ENCODE data around the gene CRELD2. TPM values are rescaled to one million over a fixed set of nuclear protein-coding genes. Genes with fewer than 3 reads are reported as not detected.

CRELD2 gene
- total and polyA plus RNA-seq, 2 of the 8 experiments (the other 6 are each of a cell fraction or from before 2014, with no cell fraction given) = 24.5 to 36.6 TPM

DNA sequence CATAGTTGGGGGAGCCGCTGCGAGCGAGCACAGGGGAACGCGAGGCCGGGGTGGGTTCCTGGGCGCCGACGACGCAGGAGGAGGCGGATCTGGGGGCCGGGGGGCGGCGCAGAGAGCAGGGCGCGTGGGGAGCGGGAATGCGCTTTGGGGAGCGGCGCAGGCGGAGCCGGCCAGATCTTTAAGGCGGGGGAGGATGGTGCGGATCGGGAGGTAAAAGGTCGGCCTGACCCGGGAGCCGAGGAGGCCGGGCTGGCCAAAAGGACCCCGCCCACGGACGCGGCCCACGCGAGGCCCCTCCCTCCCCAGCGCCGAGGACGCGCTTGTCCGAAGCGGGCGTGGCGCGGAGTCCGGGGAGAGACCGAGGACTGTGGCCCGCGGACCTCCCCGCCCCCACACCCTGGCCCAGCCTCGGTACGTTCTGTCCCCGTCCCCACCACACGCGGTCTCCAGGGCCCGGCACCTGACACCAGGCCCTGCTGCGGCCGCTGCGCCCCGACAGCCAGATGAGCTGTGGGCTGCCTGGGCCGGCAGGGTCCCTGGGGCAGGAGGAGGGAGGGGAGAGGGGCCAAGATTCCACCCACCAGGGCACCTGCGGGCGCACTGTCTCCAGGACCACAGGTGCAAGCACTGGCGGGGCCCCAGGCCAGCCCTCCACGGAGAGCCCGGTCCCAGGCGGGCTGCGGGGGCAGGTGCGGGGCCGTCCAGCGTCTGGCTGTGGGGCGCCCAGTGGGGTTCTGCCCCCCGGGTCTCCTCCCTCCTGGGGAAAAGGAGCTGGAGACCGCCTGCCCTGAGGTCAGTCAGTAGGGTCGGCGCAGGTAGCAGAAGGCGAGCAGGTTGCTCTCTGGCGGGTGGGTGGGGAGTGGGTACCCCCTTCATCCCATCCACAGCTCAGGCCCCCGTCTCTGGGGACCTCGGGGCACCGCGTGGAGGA lies 53.1 kb downstream of the CRELD2 start:
- H3K23me2 ChIP-seq (ENCODE audit: low read depth, low read length) = peaks cover 24% of the 10 kb centered on the region
- peaks cover 0 to 18% (median 7%) of the 10 kb centered on the region in 4 experiments; a peak in 6 of 7 replicates for H3K4me1 ChIP-seq (replicated peaks in 1 of 4; ENCODE audit: control insufficient read depth in 3 of 4, insufficient read depth in 4 of 4, low read length in 3 of 4)
- H3K9ac ChIP-seq (replicated peaks in 1 of 4; ENCODE audit: extremely low read depth in 1 of 4, low read depth in 3 of 4, low read length in 3 of 4) = peak overlapping the region in 1 of 4 experiments; percentile 35; a peak in 3 of 7 replicates
- no peak overlapping the region for H3K27ac ChIP-seq (ENCODE audit: low read depth, low read length)
- H2BK15ac ChIP-seq (ENCODE audit: low read length) = peak overlapping the region; percentile 72; the same call in 1 of the 2 replicates
- H3K14ac ChIP-seq (ENCODE audit: insufficient read length) = no peak overlapping the region
- no peaks in the 10 kb centered on the region for H3K9me3 ChIP-seq (ENCODE audit: insufficient read depth in 2 of 2, low read depth in 1 of 2, low read length in 1 of 2)
- H3K36me3 ChIP-seq (ENCODE audit: control insufficient read depth in 2 of 4, insufficient read depth in 4 of 4, low read length in 3 of 4) = no peaks in the 10 kb centered on the region; a peak in 1 of 8 replicates
- no peak overlapping the region for H3K23ac ChIP-seq (ENCODE audit: insufficient read length)
- H3K4ac ChIP-seq (replicated peaks; ENCODE audit: insufficient read length, low read depth, low read length) = no peak overlapping the region
- H2AK5ac ChIP-seq (ENCODE audit: low read depth, low read length) = no peak overlapping the region
- peaks cover 6% of the 10 kb centered on the region for H3K79me1 ChIP-seq (ENCODE audit: low read depth, low read length)
- peaks cover 0 to 15% of the 10 kb centered on the region in 2 experiments for H4K20me1 ChIP-seq (replicated peaks in 1 of 2; ENCODE audit: control insufficient read depth in 1 of 2, insufficient read depth in 2 of 2, low read length in 2 of 2)
- H3K79me2 ChIP-seq (ENCODE audit: control insufficient read depth in 1 of 2, insufficient read depth in 2 of 2, low read length in 2 of 2) = no peaks in the 10 kb centered on the region
- no peak overlapping the region for H2BK120ac ChIP-seq (replicated peaks; ENCODE audit: low read depth, low read length)
- peak overlapping the region; percentile 89 for H4K8ac ChIP-seq (ENCODE audit: extremely low read depth, insufficient read depth, low read length)
- H4K91ac ChIP-seq (replicated peaks; ENCODE audit: insufficient read length, low read length) = no peak overlapping the region
- H2BK5ac ChIP-seq (ENCODE audit: low read depth, low read length) = no peak overlapping the region; the same call in 1 of the 2 replicates
- 9% methylated on average over 14 of the region's 81 CpGs; no CpG with 5 or more reads in 1 of the 2 experiments for WGBS, 2 experiments (ENCODE audit: extremely low coverage in 1 of 2, insufficient coverage in 1 of 2, insufficient read length in 1 of 2, insufficient replicate concordance in 2 of 2, low coverage in 1 of 2, low lambda C conversion rate in 2 of 2, missing lambda C conversion rate in 1 of 2)
- peak overlapping the region; percentile 46 to 71 for H3K4me2 ChIP-seq (ENCODE audit: insufficient read depth in 1 of 2, low read depth in 2 of 2, low read length in 2 of 2)
- H3K27me3 ChIP-seq (replicated peaks in 1 of 4; ENCODE audit: control insufficient read depth in 3 of 4, extremely low read depth in 1 of 4, insufficient read depth in 3 of 4, low read length in 3 of 4) = peaks cover 6 to 33% (median 24%) of the 10 kb centered on the region in 4 experiments
- H4K5ac ChIP-seq (ENCODE audit: insufficient read length, low read depth, low read length) = no peak overlapping the region
- no peak overlapping the region for H2BK12ac ChIP-seq (ENCODE audit: low read depth, low read length)
- H2AFZ ChIP-seq (ENCODE audit: low read length) = no peak overlapping the region
- no peak for FAIRE-seq
- H3K56ac ChIP-seq (replicated peaks; ENCODE audit: insufficient read length, low read depth, low read length) = no peak overlapping the region
- peak in 1 of 2 experiments; percentile 62 for DNase-seq (ENCODE audit: low read depth in 1 of 2, low spot score in 2 of 2)
- ChIA-PET POLR2A (ENCODE audit: partially characterized antibody) (interaction anchor here (0.6 to 1.5 kb wide), 7 partner anchors 8 to 37 kb away, joined by 3 to 6 read pairs (median 4); partner anchors contain the start of gene PIM3), CTCF (ENCODE audit: partially characterized antibody) (interaction anchor here (0.8 to 1.1 kb wide), 4 partner anchors 9 to 59 kb away, joined by 3 to 7 read pairs (median 4); no protein-coding TSS in a partner anchor)
- peak overlapping the region; percentile 71; the same call in 1 of the 2 replicates for H3K18ac ChIP-seq (ENCODE audit: extremely low read depth, low read length)
- H2BK20ac ChIP-seq (ENCODE audit: low read length) = no peak overlapping the region
- peak overlapping the region; percentile 30 to 60 (median 44) for H3K4me3 ChIP-seq (ENCODE audit: extremely low read depth in 1 of 4, insufficient read depth in 2 of 4, low read depth in 3 of 4, low read length in 4 of 4)
- TF ChIP-seq HDAC2 (IDR thresholded peaks at IDR 0.05; ENCODE audit: borderline replicate concordance in 1 of 2, low read depth in 2 of 2, low read length in 2 of 2) (peak in 1 of 2 experiments; percentile 57; a peak in 1 of 4 replicates), CHD1 (IDR thresholded peaks at IDR 0.05; ENCODE audit: low read depth, low read length) (no peak), RBBP5 (IDR thresholded peaks at IDR 0.05; ENCODE audit: borderline replicate concordance, low read depth, low read length) (no peak), SP2 (IDR thresholded peaks at IDR 0.05; ENCODE audit: low read length) (no peak), SUZ12 (IDR thresholded peaks at IDR 0.05; ENCODE audit: low read length) (peak; percentile 60), KDM4A (IDR thresholded peaks at IDR 0.05; ENCODE audit: low read depth, low read length, severe bottlenecking) (peak; percentile 59), SAP30 (IDR thresholded peaks at IDR 0.05; ENCODE audit: insufficient read depth, insufficient replicate concordance, low read length) (no peak), POLR2AphosphoS5 (IDR thresholded peaks at IDR 0.05; ENCODE audit: low read depth, low read length) (no peak)
- TF ChIP-seq, protein P1, sequence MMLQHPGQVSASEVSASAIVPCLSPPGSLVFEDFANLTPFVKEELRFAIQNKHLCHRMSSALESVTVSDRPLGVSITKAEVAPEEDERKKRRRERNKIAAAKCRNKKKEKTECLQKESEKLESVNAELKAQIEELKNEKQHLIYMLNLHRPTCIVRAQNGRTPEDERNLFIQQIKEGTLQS (IDR thresholded peaks at IDR 0.05; ENCODE audit: insufficient read depth, low read depth, low read length) = no peak
